Stimulated activated CD8-positive, alpha-beta memory T cell treated with anti-CD3 and anti-CD28 coated beads, Interleukin-15, amount 100 ng/mL, for 1 hour (primary cell): Measurements from ENCODE around the gene MCM5.
"Not testable (repeated sequence)": the region's sequence is repeated elsewhere in the genome, so short reads cannot be mapped to it uniquely, and the experiment has no call there.

Experiments used
- DNase-seq: peaks from one replicate; pipeline ENCODE4 v3.0.0-alpha.2; 2020; ENCODE audit warnings: low read depth

Gene MCM5

GRCh38 chr22:35452810-35453743, 53.1 kb downstream of the MCM5 start:
- DNase-seq = no peak

- DNase-seq = no peak
These were observed 54.6 kb downstream of the MCM5 start for GRCh38 chr22:35454416-35455054.

GRCh38 chr22:35455529-35455928, 55.6 kb downstream of the MCM5 start:
- no peak for DNase-seq

GRCh38 chr22:35456757-35457156, 56.8 kb downstream of the MCM5 start:
- DNase-seq = no peak

- DNase-seq = no peak
These were observed 58.0 kb downstream of the MCM5 start for GRCh38 chr22:35457729-35458546.

GRCh38 chr22:35458547-35459422, 58.8 kb downstream of the MCM5 start:
- no peak for DNase-seq

- DNase-seq = no peak
These were observed 59.5 kb downstream of the MCM5 start for GRCh38 chr22:35459423-35459894.

GRCh38 chr22:35459976-35460375, 60.0 kb downstream of the MCM5 start:
- DNase-seq = not testable (repeated sequence)

GRCh38 chr22:35460688-35461087, 60.7 kb downstream of the MCM5 start:
- DNase-seq = no peak

GRCh38 chr22:35462498-35463230, 62.7 kb downstream of the MCM5 start:
- DNase-seq = no peak

GRCh38 chr22:35463231-35463933, 63.4 kb downstream of the MCM5 start:
- DNase-seq = no peak

- no peak for DNase-seq
These were observed 64.5 kb downstream of the MCM5 start for GRCh38 chr22:35464399-35464798.

GRCh38 chr22:35465109-35465701, 65.3 kb downstream of the MCM5 start:
- DNase-seq = no peak

GRCh38 chr22:35467681-35468434, 67.9 kb downstream of the MCM5 start:
- no peak for DNase-seq

GRCh38 chr22:35470903-35471321, 71.0 kb downstream of the MCM5 start:
- DNase-seq = no peak

- DNase-seq = not testable (repeated sequence)
These were observed 71.6 kb downstream of the MCM5 start for GRCh38 chr22:35471566-35471965.

- DNase-seq = no peak
These were observed 72.5 kb downstream of the MCM5 start for GRCh38 chr22:35472488-35472887.

GRCh38 chr22:35473971-35474370, 74.0 kb downstream of the MCM5 start:
- DNase-seq = no peak
